ENCODE measurements around the gene SPEM1.

GRCh38 chr17:7463372-7463846 is 43.3 kb downstream of the SPEM1 start:
- TF ChIP-seq POLR2AphosphoS5 (IDR thresholded peaks at IDR 0.05; ENCODE audit: low read depth, low read length): no peak
- no peak for TF ChIP-seq POLR2A (IDR thresholded peaks at IDR 0.05; ENCODE audit: low read depth, low read length)
- no peak for TF ChIP-seq TAF1 (IDR thresholded peaks at IDR 0.05; ENCODE audit: low read depth, low read length)
- TF ChIP-seq SPI1 (IDR thresholded peaks at IDR 0.05; ENCODE audit: low read depth, low read length): no peak
- no peak for TF ChIP-seq POU2F2 (IDR thresholded peaks at IDR 0.05; ENCODE audit: low read depth, low read length)
- TF ChIP-seq PAX5 (IDR thresholded peaks at IDR 0.05; ENCODE audit: insufficient read depth, low read length, severe bottlenecking): no peak

Data from GM12891 (cell line).